K562 (cell line): Measurements from ENCODE around the gene PRIM1. TPM values are rescaled to one million over a fixed set of nuclear protein-coding genes. Genes with fewer than 3 reads are reported as not detected.

ENCODE experiments used
- CC2D1A ChIP-seq: fragments of 450-650 bp; IDR thresholded peaks from 2 replicates; pipeline ENCODE4 v1.6.1; 2017; ENCODE audit warnings: mild to moderate bottlenecking
- EGR1 ChIP-seq: fragments of 450-650 bp; conservative IDR thresholded peaks from 2 replicates; pipeline ENCODE4 v1.6.1; 2017; ENCODE audit warnings: mild to moderate bottlenecking
- FOXA1 ChIP-seq: fragments of 450-650 bp; IDR thresholded peaks from 2 replicates; pipeline ENCODE4 v1.6.1; 2016; ENCODE audit warnings: mild to moderate bottlenecking, borderline replicate concordance
- FOXA3 ChIP-seq, 2 experiments: fragments of 450-650 bp in 1 of 2; sonication (generic) in 1 of 2; formaldehyde crosslinking; IDR thresholded peaks in 1 of 2; conservative IDR thresholded peaks in 1 of 2; 2 replicates each; pipeline versions ENCODE4 v1.4.0 to v1.8.0; 2020 to 2022; ENCODE audit warnings: mild to moderate bottlenecking in 2 of 2, missing genetic modification reagents in 1 of 2
- HDAC1 ChIP-seq, 2 experiments: fragments of 450-650 bp; IDR thresholded peaks; 2 replicates each; pipeline ENCODE4 v1.6.1; 2016 to 2017; ENCODE audit warnings: inconsistent platforms in 1 of 2, mild to moderate bottlenecking in 1 of 2, moderate library complexity in 1 of 2
- HNRNPK ChIP-seq: fragments of 200-400 bp; formaldehyde crosslinking; IDR thresholded peaks from one replicate; pipeline ENCODE4 v1.6.1; 2018; ENCODE audit warnings: mild to moderate bottlenecking, low read depth, low read length; ENCODE audit not compliant: poor library complexity, severe bottlenecking
- JUND ChIP-seq, 2 experiments: IDR thresholded peaks; 2 replicates in 1 of 2; 3 replicates in 1 of 2; pipeline ENCODE4 v1.6.1; 2011; ENCODE audit warnings: borderline replicate concordance in 2 of 2, low read depth in 2 of 2, low read length in 2 of 2, improper control_type of control experiment in 1 of 2, missing biosample characterization in 1 of 2, missing genetic modification characterization in 1 of 2, missing genetic modification reagents in 1 of 2
- MTA2 ChIP-seq: fragments of 450-650 bp; IDR thresholded peaks from 2 replicates; pipeline ENCODE4 v1.6.1; 2016; ENCODE audit warnings: low read depth
- MYC ChIP-seq, 2 experiments: fragments of 250-450 bp in 1 of 2; sonication (Bioruptor Pico) in 1 of 2; IDR thresholded peaks; 2 replicates each; pipeline versions ENCODE4 v1.5.1 to v1.6.1; 2012 to 2021; ENCODE audit warnings: low read depth in 2 of 2, borderline replicate concordance in 1 of 2, improper control_type of control experiment in 1 of 2, low read length in 1 of 2, mild to moderate bottlenecking in 1 of 2, moderate library complexity in 1 of 2
- NKRF ChIP-seq: fragments of 450-650 bp; IDR thresholded peaks from 2 replicates; pipeline ENCODE4 v1.6.1; 2016; ENCODE audit warnings: borderline replicate concordance
- PHB ChIP-seq: fragments of 250-450 bp; sonication (Bioruptor Pico); IDR thresholded peaks from 2 replicates; pipeline ENCODE4 v1.5.0; 2021
- POLR3G ChIP-seq: IDR thresholded peaks from 2 replicates; pipeline ENCODE4 v1.6.1; 2011; ENCODE audit not compliant: insufficient read length, insufficient replicate concordance; ENCODE audit errors: extremely low read depth
- SMARCC2 ChIP-seq: fragments of 450-650 bp; IDR thresholded peaks from 2 replicates; pipeline ENCODE4 v1.6.1; 2017; ENCODE audit warnings: antibody characterized with exemption, moderate library complexity, mild to moderate bottlenecking, low read depth
- STAT5A ChIP-seq: IDR thresholded peaks from 2 replicates; pipeline ENCODE4 v1.6.1; 2012; ENCODE audit warnings: low read length, inconsistent platforms, borderline replicate concordance
- TAF15 ChIP-seq: fragments of 200-400 bp; formaldehyde crosslinking; IDR thresholded peaks from 2 replicates; pipeline ENCODE4 v1.6.1; 2017; ENCODE audit warnings: mild to moderate bottlenecking, low read depth, low read length, moderate library complexity
- ZC3H4 ChIP-seq: sonication (generic); formaldehyde crosslinking; IDR thresholded peaks from 2 replicates; pipeline ENCODE4 v1.9.0; 2021; ENCODE audit warnings: missing genetic modification reagents, borderline replicate concordance
- ZNF143 ChIP-seq: sonication (generic); formaldehyde crosslinking; IDR thresholded peaks from 2 replicates; pipeline ENCODE4 v1.9.0; 2022; ENCODE audit warnings: mild to moderate bottlenecking, missing genetic modification reagents
- ZNF24 ChIP-seq: fragments of 450-650 bp; IDR thresholded peaks from 2 replicates; pipeline ENCODE4 v1.6.1; 2016
- ZNF282 ChIP-seq: sonication (generic); formaldehyde crosslinking; IDR thresholded peaks from 2 replicates; pipeline ENCODE4 v1.8.1; 2023; ENCODE audit warnings: missing genetic modification reagents
- ZNF518B ChIP-seq: fragments of 250-450 bp; sonication (Bioruptor Pico); IDR thresholded peaks from 2 replicates; pipeline ENCODE4 v1.5.0; 2021; ENCODE audit warnings: mild to moderate bottlenecking, moderate library complexity
- polyA plus RNA-seq, 8 experiments: library from polyadenylated mRNA; depleted of rRNA in 4 of 8; stranded (reverse) in 5 of 8; unstranded in 3 of 8; fragments of >200 nt; fragmentation: Nextera tagmentation in 2 of 8; fragmentation: Illumina TruSeq in 1 of 8; extraction: Ambion mirVana in 2 of 8; extraction: Trizol in 1 of 8; gene quantifications; 2 replicates each; pipeline versions ENCODE4 v1.2.1 to v1.2.3, GENCODE V29; 2011 to 2014; ENCODE audit warnings: inconsistent platforms in 1 of 8, missing spikeins in 1 of 8
- total RNA-seq, 7 experiments: library from RNA; depleted of rRNA in 6 of 7; stranded (reverse); fragments of >200 nt in 6 of 7; fragmentation: Illumina TruSeq in 2 of 7; extraction: Trizol in 2 of 7; gene quantifications; 2 replicates each; pipeline versions ENCODE4 v1.2.1 to v1.2.3, GENCODE V29; 2011 to 2021; ENCODE audit warnings: low replicate concordance in 1 of 7
- TF ChIP-seq, protein P1 (sequence below): sonication (generic); formaldehyde crosslinking; IDR thresholded peaks from 2 replicates; pipeline ENCODE4 v1.8.0; 2023; ENCODE audit warnings: mild to moderate bottlenecking, missing genetic modification reagents

PRIM1 gene
- total and polyA plus RNA-seq, 9 of the 15 experiments (the other 6 are each of a cell fraction or from before 2014, with no cell fraction given): 67.2 to 179 (median 140) TPM

DNA sequence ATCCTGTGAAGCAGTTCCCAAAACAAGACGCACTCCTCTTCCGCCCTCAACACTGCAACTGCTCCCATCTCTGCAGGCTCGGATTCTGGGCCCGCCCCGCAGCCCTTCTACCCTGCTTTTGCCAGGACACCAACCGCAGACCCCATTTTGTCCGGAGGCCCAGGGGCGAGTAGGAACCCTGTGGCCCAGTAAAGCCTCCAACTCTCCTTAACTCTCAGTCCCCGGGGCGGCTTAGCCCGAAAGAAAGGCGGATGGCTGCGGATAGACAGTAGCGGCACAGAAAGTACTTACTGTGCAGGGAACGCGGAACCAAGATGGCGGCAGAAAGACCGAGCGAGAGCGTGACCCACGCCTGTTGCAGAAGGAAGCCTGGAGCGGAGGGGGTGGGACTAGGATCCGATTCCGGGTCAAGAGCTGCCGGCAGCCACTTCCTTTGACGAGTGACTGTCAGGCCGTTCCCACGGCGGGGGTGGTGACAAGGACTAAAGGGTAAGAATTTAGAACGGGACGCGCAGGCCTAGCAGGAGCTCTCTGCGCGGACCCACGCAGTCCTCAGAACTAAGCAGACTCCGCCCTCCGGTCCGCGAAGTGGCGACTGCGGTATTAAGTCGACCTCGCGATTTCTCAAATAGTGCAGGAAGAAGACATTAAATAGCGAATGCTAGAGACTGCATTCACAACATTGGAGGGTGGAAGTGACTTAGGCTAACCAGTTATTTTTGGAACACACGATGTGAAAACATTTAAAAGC is 27.0 kb downstream of the PRIM1 start, which contains the start of gene NACA (continued):
- TF ChIP-seq MTA2 (peak; percentile 83), JUND (IDR thresholded peaks at IDR 0.05; ENCODE audit: borderline replicate concordance, low read depth, low read length) (peak; percentile 69), JUND (tag; IDR thresholded peaks at IDR 0.05; ENCODE audit: borderline replicate concordance, low read depth, low read length) (no peak; the same call in 2 of the 3 replicates), ZC3H4 (no peak), SMARCC2 (no peak), ZNF282 (no peak), FOXA1 (no peak), NKRF (peak; percentile 91), MYC (IDR thresholded peaks at IDR 0.05; ENCODE audit: low read depth, low read length) (peak; percentile 100), MYC (CRISPR knock-in tag; IDR thresholded peaks at IDR 0.05; ENCODE audit: borderline replicate concordance, low read depth) (peak; percentile 98; the same call in 1 of the 2 replicates), POLR3G (no peak), HDAC1 (IDR thresholded peaks at IDR 0.05) (peak in 1 of 2 experiments; percentile 90; a peak in 2 of 4 replicates), EGR1 (peak; percentile 96), FOXA3 (CRISPR knock-in tag; conservative IDR thresholded peaks at IDR 0.05 in 1 of 2, IDR thresholded peaks at IDR 0.05 in 1 of 2) (peak in 1 of 2 experiments; percentile 74; a peak in 2 of 4 replicates), TAF15 (no peak), ZNF24 (no peak; the same call in 1 of the 2 replicates), CC2D1A (no peak; the same call in 1 of the 2 replicates), STAT5A (peak; percentile 18; the same call in 1 of the 2 replicates), PHB (no peak; the same call in 1 of the 2 replicates), ZNF518B (CRISPR knock-in tag) (no peak), HNRNPK (no peak), ZNF143 (CRISPR knock-in tag) (no peak)
- TF ChIP-seq, protein P1, sequence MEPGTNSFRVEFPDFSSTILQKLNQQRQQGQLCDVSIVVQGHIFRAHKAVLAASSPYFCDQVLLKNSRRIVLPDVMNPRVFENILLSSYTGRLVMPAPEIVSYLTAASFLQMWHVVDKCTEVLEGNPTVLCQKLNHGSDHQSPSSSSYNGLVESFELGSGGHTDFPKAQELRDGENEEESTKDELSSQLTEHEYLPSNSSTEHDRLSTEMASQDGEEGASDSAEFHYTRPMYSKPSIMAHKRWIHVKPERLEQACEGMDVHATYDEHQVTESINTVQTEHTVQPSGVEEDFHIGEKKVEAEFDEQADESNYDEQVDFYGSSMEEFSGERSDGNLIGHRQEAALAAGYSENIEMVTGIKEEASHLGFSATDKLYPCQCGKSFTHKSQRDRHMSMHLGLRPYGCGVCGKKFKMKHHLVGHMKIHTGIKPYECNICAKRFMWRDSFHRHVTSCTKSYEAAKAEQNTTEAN: 0 out of 2 replicates have a peak, but pooled peaks have one; percentile 68
